ENCODE measurements around the gene KCNIP1. TPM values are rescaled to one million over a fixed set of nuclear protein-coding genes. Genes with fewer than 3 reads are reported as not detected.

KCNIP1 gene
- total and polyA plus RNA-seq, 2 of the 8 experiments (the other 6 are each of a cell fraction or from before 2014, with no cell fraction given): 0.52 to 0.83 TPM

- no peak for TF ChIP-seq CTCF (IDR thresholded peaks at IDR 0.05; ENCODE audit: control extremely low read depth in 1 of 3, insufficient read depth in 1 of 3, low read depth in 1 of 3, low read length in 3 of 3)
Measured at GRCh38 chr5:170591054-170591453, 87.2 kb downstream of the KCNIP1 start (continued).

All from H1 (cell line).